Activated CD8-positive, alpha-beta memory T cell treated with anti-CD3 and anti-CD28 coated beads for 1 hour (primary cell): ENCODE measurements around the gene TMPRSS11E.
A peak's percentile ranks its signal among the peaks of the same experiment; 100 is the strongest.
"Not testable (repeated sequence)": the region's sequence is repeated elsewhere in the genome, so short reads cannot be mapped to it uniquely, and the experiment has no call there.

ENCODE experiments used
- DNase-seq, 2 donors: peaks; one replicate each; pipeline ENCODE4 v3.0.0-alpha.2; 2020; ENCODE audit warnings: low read depth in 1 of 2; ENCODE audit errors: extremely low read depth in 1 of 2

TMPRSS11E gene

DNA sequence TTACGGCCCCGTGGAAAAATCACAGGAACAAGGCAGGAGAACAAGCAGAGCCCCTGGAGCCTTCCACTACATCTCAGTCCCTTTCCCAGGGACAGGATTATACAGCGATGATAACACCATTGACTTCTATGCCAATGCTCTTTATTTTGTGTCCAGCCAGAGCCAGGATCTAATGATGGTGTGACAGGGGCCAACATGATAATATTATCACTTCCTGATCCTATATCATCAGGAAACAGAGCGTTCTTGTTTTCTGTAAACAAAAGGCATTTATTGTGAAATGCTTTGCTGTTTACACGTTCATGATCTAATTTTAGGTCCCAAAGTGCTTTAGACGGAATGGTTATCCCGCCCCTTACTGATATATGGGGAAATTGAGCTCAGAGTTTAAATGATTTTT is 12.8 kb downstream of the TMPRSS11E start:
- no peak for DNase-seq

- no peak for DNase-seq
These were observed 14.5 kb downstream of the TMPRSS11E start for GRCh38 chr4:68461790-68462189.

- DNase-seq = no peak
These were observed 15.4 kb downstream of the TMPRSS11E start for GRCh38 chr4:68462691-68463090.

- DNase-seq = no peak
These were observed 16.5 kb downstream of the TMPRSS11E start for GRCh38 chr4:68463796-68464195.

GRCh38 chr4:68465058-68465457 is 17.8 kb downstream of the TMPRSS11E start:
- no peak for DNase-seq

DNA sequence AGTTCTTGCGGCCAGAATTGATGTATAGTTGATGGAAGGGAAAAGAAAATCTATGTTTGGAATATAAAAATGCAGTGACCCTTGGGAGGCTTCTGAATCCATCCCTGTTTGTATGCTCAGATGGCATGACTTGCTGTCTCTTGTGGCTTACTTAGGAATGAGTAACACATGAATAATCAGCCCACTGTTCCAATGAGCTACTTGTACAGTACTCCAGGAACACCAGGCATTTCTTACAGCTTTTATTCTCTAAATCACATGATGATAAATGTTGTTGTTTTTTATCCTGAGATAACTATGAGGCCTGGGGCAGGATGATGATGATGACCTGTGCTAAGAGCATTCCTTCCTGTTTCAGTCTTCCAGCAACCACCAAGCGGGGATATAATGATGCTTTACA is 18.9 kb downstream of the TMPRSS11E start:
- DNase-seq = no peak

- DNase-seq = no peak
These were observed 19.5 kb downstream of the TMPRSS11E start for GRCh38 chr4:68466751-68467150.

GRCh38 chr4:68469482-68469881 is 22.2 kb downstream of the TMPRSS11E start:
- no peak for DNase-seq

GRCh38 chr4:68476191-68476590 is 28.9 kb downstream of the TMPRSS11E start:
- no peak for DNase-seq

GRCh38 chr4:68489338-68489737 is 42.1 kb downstream of the TMPRSS11E start:
- no peak for DNase-seq

DNA sequence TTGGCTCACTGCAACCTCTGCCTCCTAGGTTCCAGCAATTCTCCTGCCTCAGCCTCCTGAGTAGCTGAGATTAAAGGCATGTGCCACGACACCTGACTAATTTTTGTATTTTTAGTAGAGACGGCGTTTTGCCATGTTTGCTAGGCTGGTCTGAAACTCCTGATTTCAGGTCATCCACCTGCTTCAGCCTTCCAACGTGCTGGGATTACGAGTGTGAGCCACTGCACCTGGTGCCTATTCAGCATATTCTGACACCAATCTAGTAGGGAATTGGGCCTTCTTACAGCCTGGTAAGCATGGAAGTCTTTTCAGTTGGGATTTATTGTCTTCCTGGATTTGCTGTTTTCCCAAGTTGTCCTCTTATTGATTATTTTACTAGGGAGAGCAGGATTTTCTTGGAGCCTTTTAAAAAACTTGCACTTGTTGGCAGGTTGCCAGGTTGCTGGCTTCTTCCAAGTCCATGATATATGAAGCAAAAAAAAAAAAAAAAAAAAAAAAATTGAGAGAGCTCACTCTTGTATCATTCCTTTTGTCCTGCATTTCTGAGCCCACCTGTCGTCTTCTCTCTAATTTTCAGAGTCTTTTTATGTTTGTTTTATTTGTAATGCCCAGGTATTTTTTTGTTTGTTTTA is 43.7 kb downstream of the TMPRSS11E start:
- no peak for DNase-seq

GRCh38 chr4:68494688-68495087 is 47.4 kb downstream of the TMPRSS11E start:
- DNase-seq = no peak

DNA sequence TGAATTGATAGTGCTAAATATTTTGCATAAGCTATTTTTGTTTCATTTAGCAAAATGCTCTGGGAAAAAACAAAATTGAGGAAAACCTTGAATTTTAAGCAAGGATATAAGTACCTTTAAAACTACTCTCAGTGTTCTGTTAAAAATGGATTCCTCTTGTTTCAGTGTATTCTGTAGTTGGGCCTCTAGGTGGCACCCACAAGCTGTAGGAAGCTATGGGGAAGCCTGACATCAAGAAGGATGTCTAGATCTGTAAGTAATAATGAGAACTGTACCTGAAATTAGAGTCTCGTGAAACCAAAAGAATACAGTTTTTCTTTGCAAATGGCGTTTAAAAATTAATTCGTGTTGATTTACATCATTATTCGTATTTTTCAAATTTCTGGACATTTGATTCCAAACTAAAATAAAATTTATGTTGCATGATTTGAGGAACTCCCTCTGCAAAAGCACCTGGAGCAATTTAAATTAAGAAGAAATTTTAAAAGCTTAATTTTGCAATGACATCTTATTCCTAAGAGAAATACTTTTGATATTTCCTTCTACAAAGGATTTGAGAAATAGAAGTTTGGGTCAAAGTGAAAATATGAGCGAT is 51.2 kb downstream of the TMPRSS11E start:
- peak; percentile 10 to 32 for DNase-seq

DNA sequence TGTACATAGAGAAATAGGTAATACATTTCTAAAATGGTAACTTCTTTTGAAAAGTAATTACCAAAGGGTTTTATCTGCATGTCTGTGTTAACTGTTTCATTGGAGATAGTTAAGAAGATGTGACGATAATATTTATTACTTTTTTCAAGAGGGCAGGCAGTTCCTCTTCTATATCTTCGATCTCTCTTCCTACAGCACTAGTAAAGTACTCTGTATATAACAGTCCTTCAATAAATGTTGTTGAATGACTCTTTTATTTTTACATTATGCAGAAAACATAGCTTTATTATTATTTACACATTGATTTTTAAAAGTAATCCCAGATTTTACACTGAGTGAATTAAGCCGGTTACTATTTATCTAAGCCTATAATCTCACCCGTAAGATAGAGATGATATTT is 51.8 kb downstream of the TMPRSS11E start:
- no peak for DNase-seq

DNA sequence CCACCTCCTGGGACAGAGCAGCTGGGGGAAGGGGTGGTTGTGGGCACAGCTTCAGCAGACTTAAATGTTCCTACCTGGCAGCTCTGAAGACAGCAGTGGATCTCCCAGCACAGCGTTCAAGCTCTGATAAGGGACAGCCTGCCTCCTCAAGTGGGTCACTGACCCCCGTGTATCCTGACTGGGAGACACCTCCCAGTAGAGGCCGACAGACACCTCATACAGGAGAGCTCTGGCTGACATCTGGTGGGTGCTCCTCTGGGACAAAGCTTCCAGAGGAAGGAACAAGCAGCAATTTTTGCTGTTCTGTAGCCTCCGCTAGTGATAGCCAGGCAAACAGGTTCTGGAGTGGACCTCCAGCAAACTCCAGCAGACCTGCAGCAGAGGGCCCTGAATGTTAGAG is 56.2 kb downstream of the TMPRSS11E start:
- not testable (repeated sequence) for DNase-seq

DNA sequence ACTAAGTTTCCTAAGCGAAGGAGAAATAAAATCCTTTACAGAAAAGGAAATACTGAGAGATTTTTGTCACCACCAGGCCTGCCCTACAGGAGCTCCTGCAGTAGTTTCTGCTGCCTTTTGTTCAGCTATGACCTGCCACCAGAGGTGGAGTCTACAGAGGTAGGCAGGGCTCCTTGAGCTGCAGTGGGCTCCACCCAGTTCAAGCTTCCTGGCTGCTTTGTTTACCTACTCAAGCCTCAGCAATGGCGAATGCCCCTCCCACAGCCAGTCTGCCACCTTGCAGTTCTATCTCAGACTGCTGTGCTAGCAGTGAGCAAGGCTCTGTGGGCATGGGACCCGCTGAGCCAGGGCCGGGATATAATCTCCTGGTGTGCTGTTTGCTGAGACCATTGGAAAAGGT is 57.6 kb downstream of the TMPRSS11E start:
- not testable (repeated sequence) for DNase-seq

DNA sequence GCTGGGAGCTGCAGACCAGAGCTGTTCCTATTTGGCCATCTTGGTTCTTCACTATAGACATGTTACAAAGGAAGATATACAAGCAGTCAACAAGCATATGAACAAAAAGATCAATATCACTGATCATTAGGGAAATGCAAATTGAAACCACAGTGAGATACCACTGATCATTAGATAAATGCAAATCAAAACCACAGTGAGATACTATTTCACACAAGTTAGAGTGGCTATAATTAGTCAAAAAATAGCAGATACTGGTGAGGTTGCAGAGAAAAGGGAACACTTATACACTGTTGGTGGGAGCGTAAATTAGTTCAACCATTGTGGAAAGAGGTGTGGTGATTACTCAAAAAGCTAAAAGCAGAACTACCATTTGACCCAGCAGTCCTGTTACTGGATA is 58.2 kb downstream of the TMPRSS11E start:
- DNase-seq = not testable (repeated sequence)

GRCh38 chr4:68518889-68519288 is 71.6 kb downstream of the TMPRSS11E start:
- DNase-seq = no peak

DNA sequence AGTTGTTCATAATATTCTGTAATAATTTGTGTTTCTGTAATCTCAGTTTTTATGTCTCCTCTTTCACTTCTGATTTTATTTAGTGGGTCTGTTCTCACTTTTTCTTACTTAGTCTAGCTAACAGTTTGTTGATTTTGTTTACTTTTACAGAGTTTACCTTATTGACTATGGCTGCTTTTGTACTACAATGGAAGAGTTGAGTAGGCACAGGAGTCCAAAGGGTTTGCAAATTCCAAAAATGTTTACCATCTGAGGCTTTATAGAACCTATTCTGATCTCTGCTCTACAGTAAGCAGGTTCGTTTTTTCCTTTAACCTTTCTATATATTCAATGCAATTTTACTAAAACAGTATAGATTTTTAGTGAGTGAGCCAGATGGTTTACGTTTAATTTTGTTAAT is 73.7 kb downstream of the TMPRSS11E start:
- DNase-seq = no peak

DNA sequence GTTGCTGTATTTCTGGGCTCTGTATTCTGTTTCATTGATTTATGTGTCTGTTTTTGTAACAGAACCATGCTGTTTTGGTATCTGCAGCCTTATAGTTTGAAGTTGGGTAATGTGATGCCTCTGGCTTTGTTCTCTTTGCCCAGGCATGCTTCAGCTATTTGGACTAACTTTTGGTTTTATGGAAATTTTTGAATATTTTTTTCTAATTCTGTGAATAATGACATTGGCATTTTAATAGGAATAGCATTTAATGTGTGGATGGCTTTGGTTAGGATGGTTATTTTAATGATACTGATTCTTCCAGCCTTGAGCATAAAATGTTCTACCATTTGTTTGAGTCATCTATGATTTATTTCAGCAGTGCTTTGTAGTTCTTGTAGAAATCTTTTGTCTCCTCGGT is 75.0 kb downstream of the TMPRSS11E start:
- DNase-seq = not testable (repeated sequence)

DNA sequence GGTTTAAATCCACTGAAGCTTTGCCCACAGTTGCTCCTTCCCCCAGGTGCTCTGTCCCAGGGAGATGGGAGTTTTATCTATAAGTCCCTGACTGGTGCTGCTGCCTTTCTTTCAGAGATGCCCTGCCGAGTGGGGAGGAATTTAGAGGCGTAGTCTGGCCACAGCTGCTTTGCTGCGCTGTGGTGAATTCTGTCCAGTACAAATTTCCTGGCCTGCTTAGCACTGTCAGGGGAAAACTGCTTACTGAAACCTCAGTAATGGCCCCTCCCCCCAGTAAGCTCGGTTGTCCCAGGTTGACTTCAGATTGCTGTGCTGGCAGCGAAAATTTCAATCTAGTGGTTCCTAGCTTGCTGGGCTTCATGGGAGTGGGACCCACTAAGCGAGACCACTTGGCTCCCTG is 88.7 kb downstream of the TMPRSS11E start:
- no peak for DNase-seq

DNA sequence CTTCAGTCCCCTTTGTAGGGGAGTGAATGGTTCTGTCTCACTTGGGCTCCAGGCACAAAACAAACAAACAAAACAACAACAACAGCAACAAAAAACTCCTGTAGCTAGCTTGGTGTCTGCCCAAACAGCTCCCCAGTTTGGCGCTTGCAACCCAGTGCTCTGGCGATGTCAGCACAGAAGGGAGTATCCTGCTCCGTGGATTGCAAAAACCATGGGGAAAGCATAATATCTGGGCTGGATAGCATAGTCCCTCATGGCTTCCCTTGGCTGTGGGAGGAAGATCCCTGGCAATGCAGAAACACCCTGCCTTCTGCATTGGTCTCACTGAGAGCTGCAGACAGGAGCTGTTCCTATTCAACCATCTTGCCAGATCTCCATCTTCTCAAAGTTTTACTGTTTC is 89.1 kb downstream of the TMPRSS11E start:
- DNase-seq = no peak

- DNase-seq = not testable (repeated sequence)
These were observed 95.5 kb downstream of the TMPRSS11E start for GRCh38 chr4:68542742-68543141.
